SK-N-SH (cell line): Measurements from ENCODE around the gene LRP4.

Source experiments
- CTCF ChIP-seq: fragments of 200-600 bp; sonication (generic); IDR thresholded peaks from 2 replicates; pipeline ENCODE4 v1.6.1; 2017; ENCODE audit warnings: antibody characterized with exemption, mild to moderate bottlenecking, moderate library complexity
- ELF1 ChIP-seq: IDR thresholded peaks from 2 replicates; pipeline ENCODE4 v1.4.0; 2012
- EP300 ChIP-seq, 2 experiments: IDR thresholded peaks; 2 replicates each; pipeline versions ENCODE4 v1.4.0 to v1.6.1; 2012; ENCODE audit warnings: borderline replicate concordance in 1 of 2, low read depth in 1 of 2, low read length in 1 of 2
- EZH2phosphoT487 ChIP-seq: fragments of 200-600 bp; sonication (generic); IDR thresholded peaks from 2 replicates; pipeline ENCODE4 v1.6.1; 2017; ENCODE audit warnings: low read depth, mixed run types, mild to moderate bottlenecking, antibody characterized with exemption, moderate library complexity, borderline replicate concordance
- FOXM1 ChIP-seq: IDR thresholded peaks from 2 replicates; pipeline ENCODE4 v1.4.0; 2012; ENCODE audit warnings: low read depth, mild to moderate bottlenecking
- GABPA ChIP-seq: IDR thresholded peaks from 2 replicates; pipeline ENCODE4 v1.4.0; 2012; ENCODE audit warnings: low read depth, mild to moderate bottlenecking
- NFIC ChIP-seq: IDR thresholded peaks from 2 replicates; pipeline ENCODE4 v1.4.0; 2012; ENCODE audit warnings: borderline replicate concordance
- POLR2AphosphoS5 ChIP-seq: IDR thresholded peaks from 2 replicates; pipeline ENCODE4 v1.6.1; 2012; ENCODE audit warnings: low read depth, low read length
- RAD21 ChIP-seq: IDR thresholded peaks from 2 replicates; pipeline ENCODE4 v1.6.1; 2012; ENCODE audit warnings: mild to moderate bottlenecking, low read length
- RFX5 ChIP-seq: IDR thresholded peaks from 2 replicates; pipeline ENCODE4 v1.6.1; 2012; ENCODE audit warnings: mild to moderate bottlenecking, improper control_type of control experiment, low read length
- SMC3 ChIP-seq: IDR thresholded peaks from 2 replicates; pipeline ENCODE4 v1.6.1; 2012; ENCODE audit warnings: low read depth, low read length, improper control_type of control experiment
- USF2 ChIP-seq: fragments of 150-350 bp; IDR thresholded peaks from 2 replicates; pipeline ENCODE4 v1.6.1; 2017; ENCODE audit warnings: antibody characterized with exemption, low read length, low read depth, borderline replicate concordance
- ZBTB33 ChIP-seq: IDR thresholded peaks from 2 replicates; pipeline ENCODE4 v1.4.0; 2012; ENCODE audit warnings: low read depth, borderline replicate concordance

GRCh38 chr11:46948378-46949131, 30.2 kb upstream of the LRP4 start:
- TF ChIP-seq RFX5 (no peak), ZBTB33 (no peak), CTCF (no peak), RAD21 (no peak), SMC3 (no peak), POLR2AphosphoS5 (no peak), GABPA (no peak), ELF1 (no peak), EZH2phosphoT487 (no peak), NFIC (no peak), EP300 (IDR thresholded peaks at IDR 0.05; ENCODE audit: borderline replicate concordance in 1 of 2, low read depth in 1 of 2, low read length in 1 of 2) (no peak), USF2 (no peak), FOXM1 (no peak)
